ENCODE data around the gene DCC. TPM values are rescaled to one million over a fixed set of nuclear protein-coding genes. Genes with fewer than 3 reads are reported as not detected.

Gene DCC
- total RNA-seq, 3 donors from 2014 or later (not counting 1 experiment from before 2014, with no cell fraction given) = not detected

- DNase-seq (no peak), ATAC-seq (no peak)
- H3K27me3 Mint-ChIP-seq (ENCODE audit: low read depth in 2 of 2) = no peaks in the 10 kb centered on the region
- Histone ChIP-seq H3K36me3 (ENCODE audit: control insufficient read depth, insufficient read depth, low read length) (no peaks in the 10 kb centered on the region), H3K4me1 (ENCODE audit: control insufficient read depth, insufficient read depth, low read length) (no peaks in the 10 kb centered on the region), H3K4me3 (ENCODE audit: low read length) (no peak overlapping the region), H3K27me3 (ENCODE audit: control insufficient read depth, insufficient read depth, low read length) (no peaks in the 10 kb centered on the region), H3K27ac (ENCODE audit: low read length) (no peak overlapping the region), H3K9me3 (ENCODE audit: control insufficient read depth, insufficient read depth, low read length) (no peaks in the 10 kb centered on the region)
- no peak overlapping the region for H3K27ac Mint-ChIP-seq
- 71% methylated on average over 1 of the region's 1 CpG for whole genome bisulfite sequencing (ENCODE audit: insufficient coverage)
- H3K4me3 Mint-ChIP-seq = no peak overlapping the region
- intact Hi-C loops (cut with micrococcal nuclease) = no loop called here
- H3K36me3 Mint-ChIP-seq = no peaks in the 10 kb centered on the region
- no peaks in the 10 kb centered on the region for H3K4me1 Mint-ChIP-seq
- TF ChIP-seq, protein P1, sequence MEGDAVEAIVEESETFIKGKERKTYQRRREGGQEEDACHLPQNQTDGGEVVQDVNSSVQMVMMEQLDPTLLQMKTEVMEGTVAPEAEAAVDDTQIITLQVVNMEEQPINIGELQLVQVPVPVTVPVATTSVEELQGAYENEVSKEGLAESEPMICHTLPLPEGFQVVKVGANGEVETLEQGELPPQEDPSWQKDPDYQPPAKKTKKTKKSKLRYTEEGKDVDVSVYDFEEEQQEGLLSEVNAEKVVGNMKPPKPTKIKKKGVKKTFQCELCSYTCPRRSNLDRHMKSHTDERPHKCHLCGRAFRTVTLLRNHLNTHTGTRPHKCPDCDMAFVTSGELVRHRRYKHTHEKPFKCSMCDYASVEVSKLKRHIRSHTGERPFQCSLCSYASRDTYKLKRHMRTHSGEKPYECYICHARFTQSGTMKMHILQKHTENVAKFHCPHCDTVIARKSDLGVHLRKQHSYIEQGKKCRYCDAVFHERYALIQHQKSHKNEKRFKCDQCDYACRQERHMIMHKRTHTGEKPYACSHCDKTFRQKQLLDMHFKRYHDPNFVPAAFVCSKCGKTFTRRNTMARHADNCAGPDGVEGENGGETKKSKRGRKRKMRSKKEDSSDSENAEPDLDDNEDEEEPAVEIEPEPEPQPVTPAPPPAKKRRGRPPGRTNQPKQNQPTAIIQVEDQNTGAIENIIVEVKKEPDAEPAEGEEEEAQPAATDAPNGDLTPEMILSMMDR (IDR thresholded peaks at IDR 0.05) = no peak
- peaks cover 15 to 22% of the 10 kb centered on the region in 2 donors for H3K9me3 Mint-ChIP-seq
Observed at GRCh38 chr18:53254265-53254664, 914.3 kb downstream of the DCC start.

DNA sequence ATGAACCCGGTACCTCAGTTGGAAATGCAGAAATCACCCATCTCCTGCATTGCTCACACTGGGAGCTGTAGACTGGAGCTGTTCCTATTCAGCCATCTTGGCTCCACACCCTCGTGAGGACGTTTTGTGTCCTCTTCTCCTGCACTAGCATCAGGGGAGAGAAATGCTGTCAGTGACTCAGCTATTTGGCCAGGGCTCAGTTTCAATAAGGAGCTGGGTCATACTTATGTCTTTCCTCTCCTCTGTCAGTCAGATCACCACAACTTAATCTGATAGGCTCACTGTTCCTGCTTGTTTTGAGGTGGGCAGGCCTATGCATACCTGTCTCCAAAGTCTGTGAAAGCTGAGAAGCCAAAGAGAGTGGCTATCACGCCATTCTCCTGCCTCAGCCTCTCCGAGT, 921.2 kb downstream of the DCC start:
- Histone ChIP-seq H3K36me3 (ENCODE audit: control insufficient read depth, insufficient read depth, low read length) (no peaks in the 10 kb centered on the region), H3K4me1 (ENCODE audit: control insufficient read depth, insufficient read depth, low read length) (no peaks in the 10 kb centered on the region), H3K27me3 (ENCODE audit: control insufficient read depth, insufficient read depth, low read length) (no peaks in the 10 kb centered on the region), H3K9me3 (ENCODE audit: control insufficient read depth, insufficient read depth, low read length) (peaks cover 3% of the 10 kb centered on the region), H3K27ac (ENCODE audit: low read length) (no peak overlapping the region), H3K4me3 (ENCODE audit: low read length) (no peak overlapping the region)
- no peaks in the 10 kb centered on the region for H3K36me3 Mint-ChIP-seq
- no peak overlapping the region for H3K4me3 Mint-ChIP-seq
- H3K27me3 Mint-ChIP-seq (ENCODE audit: low read depth in 2 of 2) = no peaks in the 10 kb centered on the region
- H3K9me3 Mint-ChIP-seq = peaks cover 9 to 18% of the 10 kb centered on the region in 2 donors
- H3K27ac Mint-ChIP-seq = no peak overlapping the region
- no peaks in the 10 kb centered on the region for H3K4me1 Mint-ChIP-seq
- TF ChIP-seq, protein P1 (IDR thresholded peaks at IDR 0.05) = no peak
- DNase-seq (no peak), ATAC-seq (no peak)
- WGBS (ENCODE audit: insufficient coverage) = 77% methylated on average over 5 of the region's 5 CpGs
- intact Hi-C loops (cut with micrococcal nuclease) = no loop called here

DNA sequence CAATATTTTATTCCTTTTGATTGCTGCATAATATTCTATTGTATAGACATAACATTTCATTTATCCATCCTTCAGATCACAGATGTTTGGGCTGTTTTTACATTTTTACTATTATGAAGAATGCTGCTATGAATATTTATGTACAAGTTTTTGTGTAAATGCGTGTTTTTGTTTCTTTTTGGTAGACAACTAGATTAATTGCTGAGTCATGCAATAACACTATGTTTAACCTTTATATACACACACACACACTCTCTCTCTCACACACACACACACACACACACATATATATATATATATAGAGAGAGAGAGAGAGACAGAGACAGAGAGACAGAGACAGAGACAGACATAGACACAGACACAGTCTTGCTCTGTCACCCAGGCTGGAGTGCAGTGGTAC, 926.9 kb downstream of the DCC start:
- ATAC-seq (no peak), DNase-seq (no peak)
- intact Hi-C loops (cut with micrococcal nuclease) = no loop called here
- no peaks in the 10 kb centered on the region for H3K4me1 ChIP-seq (ENCODE audit: control insufficient read depth, insufficient read depth, low read length)
- no peak overlapping the region for H3K27ac ChIP-seq (ENCODE audit: low read length)
- peaks cover 6 to 12% of the 10 kb centered on the region in 2 donors for H3K9me3 Mint-ChIP-seq
- TF ChIP-seq, protein P1 (IDR thresholded peaks at IDR 0.05) = no peak
- H3K4me3 ChIP-seq (ENCODE audit: low read length) = no peak overlapping the region
- no peaks in the 10 kb centered on the region for H3K27me3 Mint-ChIP-seq (ENCODE audit: low read depth in 2 of 2)
- no peak overlapping the region for H3K4me3 Mint-ChIP-seq
- no peaks in the 10 kb centered on the region for H3K36me3 Mint-ChIP-seq
- WGBS (ENCODE audit: insufficient coverage) = no CpG with 5 or more reads among the region's 1 CpG
- peaks cover 3% of the 10 kb centered on the region for H3K9me3 ChIP-seq (ENCODE audit: control insufficient read depth, insufficient read depth, low read length)
- H3K27ac Mint-ChIP-seq = no peak overlapping the region
- no peaks in the 10 kb centered on the region for H3K36me3 ChIP-seq (ENCODE audit: control insufficient read depth, insufficient read depth, low read length)
- H3K27me3 ChIP-seq (ENCODE audit: control insufficient read depth, insufficient read depth, low read length) = no peaks in the 10 kb centered on the region
- no peaks in the 10 kb centered on the region for H3K4me1 Mint-ChIP-seq

- DNase-seq = no peak
Observed at GRCh38 chr18:53268455-53268854, 928.5 kb downstream of the DCC start.

More at GRCh38 chr18:53268455-53268854, 928.5 kb downstream of the DCC start:
- Histone ChIP-seq H3K27ac (ENCODE audit: low read length) (no peak overlapping the region), H3K4me1 (ENCODE audit: control insufficient read depth, insufficient read depth, low read length) (no peaks in the 10 kb centered on the region), H3K36me3 (ENCODE audit: control insufficient read depth, insufficient read depth, low read length) (no peaks in the 10 kb centered on the region), H3K9me3 (ENCODE audit: control insufficient read depth, insufficient read depth, low read length) (peaks cover 3% of the 10 kb centered on the region), H3K27me3 (ENCODE audit: control insufficient read depth, insufficient read depth, low read length) (no peaks in the 10 kb centered on the region), H3K4me3 (ENCODE audit: low read length) (no peak overlapping the region)
- no peak for ATAC-seq
- no peaks in the 10 kb centered on the region for H3K27me3 Mint-ChIP-seq (ENCODE audit: low read depth in 2 of 2)
- intact Hi-C loops (cut with micrococcal nuclease) = no loop called here
- 74% methylated on average over 3 of the region's 3 CpGs for WGBS (ENCODE audit: insufficient coverage)
- H3K9me3 Mint-ChIP-seq = peaks cover 6 to 12% of the 10 kb centered on the region in 2 donors
- no peak overlapping the region for H3K27ac Mint-ChIP-seq
- H3K4me3 Mint-ChIP-seq = no peak overlapping the region
- no peaks in the 10 kb centered on the region for H3K4me1 Mint-ChIP-seq
- no peaks in the 10 kb centered on the region for H3K36me3 Mint-ChIP-seq
- TF ChIP-seq, protein P1 (IDR thresholded peaks at IDR 0.05) = no peak
